Prostate gland (tissue), 2 donors: ENCODE measurements around the gene INSIG1. TPM values are rescaled to one million over a fixed set of nuclear protein-coding genes. Genes with fewer than 3 reads are reported as not detected.

Experiments
- DNase-seq: peaks from one replicate; pipeline ENCODE4 v3.0.0-alpha.2; 2019; ENCODE audit warnings: low spot score
- H3K27ac ChIP-seq, 2 donors: fragments of 200-600 bp; sonication (generic); 2 replicates each; pipeline ENCODE4 v1.5.1; 2017 to 2019
- H3K27me3 ChIP-seq: fragments of 200-600 bp; sonication (generic); replicated peaks from 2 replicates; pipeline ENCODE4 v1.5.1; 2019; ENCODE audit not compliant: insufficient read depth
- H3K36me3 ChIP-seq, 2 donors: fragments of 200-600 bp; sonication (generic); 1 replicate in 1 of 2; 2 replicates in 1 of 2; pipeline versions ENCODE4 v1.5.1 to v1.8.1; 2017 to 2019
- H3K4me1 ChIP-seq: fragments of 200-600 bp; sonication (generic); replicated peaks from 2 replicates; pipeline ENCODE4 v1.5.1; 2019
- H3K4me3 ChIP-seq, 2 donors: fragments of 200-600 bp; sonication (generic); 2 replicates each; pipeline ENCODE4 v1.5.1; 2017 to 2019
- H3K9me3 ChIP-seq: fragments of 200-600 bp; sonication (generic); 2 replicates; pipeline ENCODE4 v1.5.1; 2017
- CTCF ChIP-seq, 4 experiments: fragments of 200-600 bp in 2 of 4; fragments of 450-650 bp in 2 of 4; sonication (generic) in 2 of 4; IDR thresholded peaks; 1 replicate in 3 of 4; 2 replicates in 1 of 4; pipeline ENCODE4 v1.5.1; 2016 to 2019; ENCODE audit warnings: antibody characterized with exemption in 4 of 4, mild to moderate bottlenecking in 2 of 4, moderate library complexity in 2 of 4
- POLR2A ChIP-seq: fragments of 450-650 bp; IDR thresholded peaks from one replicate; pipeline ENCODE4 v1.6.1; 2016; ENCODE audit warnings: antibody characterized with exemption, mild to moderate bottlenecking
- POLR2AphosphoS5 ChIP-seq: sonication (generic); formaldehyde crosslinking; IDR thresholded peaks from one replicate; pipeline ENCODE4 v1.6.1; 2017; ENCODE audit warnings: antibody characterized with exemption
- WGBS: methylation state at CpG from one replicate; pipeline ENCODE4 v1.1.5; 2018; 5-methylcytosine and 5-hydroxymethylcytosine counted together
- intact Hi-C: fragments of 100-400 bp; cut with DNase I; formaldehyde crosslinking; loops from one replicate; pipeline ENCODE4 v1.14.2; 2022
- total RNA-seq, 2 donors: library from RNA; depleted of rRNA; stranded (reverse); fragments of >200 nt; gene quantifications; one replicate each; pipeline ENCODE4 v1.1.0, GENCODE V29; 2016

Gene INSIG1
- total RNA-seq, 2 donors from 2014 or later: 60.5 to 112 TPM

- Histone ChIP-seq H3K9me3 (no peaks in the 10 kb centered on the region), H3K36me3 (peaks cover 0 to 5% of the 10 kb centered on the region in 2 donors), H3K4me1 (no peaks in the 10 kb centered on the region), H3K4me3 (no peak overlapping the region), H3K27me3 (no peaks in the 10 kb centered on the region), H3K27ac (no peak overlapping the region)
- TF ChIP-seq CTCF (IDR thresholded peaks at IDR 0.05): no peak
- TF ChIP-seq POLR2A: no peak
- TF ChIP-seq POLR2AphosphoS5: no peak
- WGBS: 93% methylated on average over 19 of the region's 19 CpGs
- intact Hi-C loops: no loop called here
- no peak for DNase-seq
These were observed 10.8 kb downstream of the INSIG1 start for GRCh38 chr7:155308330-155309020.

GRCh38 chr7:155309021-155309338 lies 11.3 kb downstream of the INSIG1 start:
- Histone ChIP-seq H3K36me3 (peaks cover 0 to 5% of the 10 kb centered on the region in 2 donors), H3K4me1 (no peaks in the 10 kb centered on the region), H3K27ac (no peak overlapping the region), H3K4me3 (no peak overlapping the region), H3K9me3 (no peaks in the 10 kb centered on the region), H3K27me3 (no peaks in the 10 kb centered on the region)
- WGBS: 90% methylated on average over 1 of the region's 1 CpG
- DNase-seq: no peak
- intact Hi-C loops: no loop called here
- TF ChIP-seq CTCF (IDR thresholded peaks at IDR 0.05): no peak
- TF ChIP-seq POLR2A: no peak
- TF ChIP-seq POLR2AphosphoS5: no peak

- WGBS: 85% methylated on average over 13 of the region's 13 CpGs
- Histone ChIP-seq H3K36me3 (peaks cover 0 to 5% of the 10 kb centered on the region in 2 donors), H3K27ac (no peak overlapping the region), H3K9me3 (no peaks in the 10 kb centered on the region), H3K4me1 (no peaks in the 10 kb centered on the region), H3K27me3 (no peaks in the 10 kb centered on the region), H3K4me3 (no peak overlapping the region)
- TF ChIP-seq CTCF (IDR thresholded peaks at IDR 0.05): no peak
- TF ChIP-seq POLR2AphosphoS5: no peak
- TF ChIP-seq POLR2A: no peak
- intact Hi-C loops: no loop called here
- DNase-seq: no peak
These were observed 12.9 kb downstream of the INSIG1 start for GRCh38 chr7:155310425-155311114.

- H3K4me1 ChIP-seq: no peaks in the 10 kb centered on the region
- peaks cover 0 to 5% of the 10 kb centered on the region in 2 donors for H3K36me3 ChIP-seq
- no peak overlapping the region for H3K4me3 ChIP-seq
- TF ChIP-seq POLR2AphosphoS5 (no peak), CTCF (IDR thresholded peaks at IDR 0.05) (no peak), POLR2A (no peak)
- DNase-seq: no peak
- no peaks in the 10 kb centered on the region for H3K27me3 ChIP-seq
- no peak overlapping the region for H3K27ac ChIP-seq
- WGBS: 72% methylated on average over 8 of the region's 8 CpGs
- intact Hi-C loops: no loop called here
- H3K9me3 ChIP-seq: no peaks in the 10 kb centered on the region
These were observed 14.3 kb downstream of the INSIG1 start for GRCh38 chr7:155311826-155312537.
